ENCODE measurements around the gene EBF4.
A peak's percentile ranks its signal among the peaks of the same experiment; 100 is the strongest.
"Not testable (repeated sequence)": the region's sequence is repeated elsewhere in the genome, so short reads cannot be mapped to it uniquely, and the experiment has no call there.

EBF4 gene

DNA sequence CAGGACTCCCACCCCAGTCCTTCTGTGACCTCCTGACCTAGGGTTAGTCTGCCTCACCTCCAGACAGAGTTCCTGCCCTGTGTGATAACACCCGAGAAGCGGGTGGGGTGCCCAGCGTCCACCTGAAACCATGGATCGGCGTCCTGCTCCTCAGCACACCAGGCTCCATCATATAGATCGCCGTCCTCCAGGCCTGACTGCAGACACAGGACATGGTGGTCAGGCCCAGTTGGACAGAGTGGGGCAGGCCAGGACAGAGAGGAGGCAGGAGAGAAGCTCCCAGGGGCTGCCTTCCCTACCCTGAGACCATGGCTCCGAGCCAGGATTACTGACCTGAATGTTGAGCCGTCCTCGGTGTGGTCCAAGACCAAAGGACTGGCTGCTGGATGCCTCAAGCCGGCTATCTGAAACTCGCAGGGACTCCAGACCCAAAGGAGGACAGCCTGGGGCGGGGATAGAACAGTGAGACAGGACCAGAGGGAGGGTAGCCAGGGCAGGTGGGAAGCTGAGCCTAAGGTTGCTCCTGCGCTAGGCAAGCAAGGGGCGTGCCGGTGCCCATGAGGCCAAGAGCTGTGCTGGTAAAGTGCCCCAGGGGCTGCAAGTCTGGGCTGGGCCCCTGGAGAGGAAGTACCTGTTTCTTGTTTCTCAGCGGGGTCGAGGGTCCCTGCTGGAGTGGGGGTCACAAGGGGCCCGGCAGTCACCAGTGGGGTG is 105.7 kb downstream of the EBF4 start:
- peak in 1 of 42 donors; percentile 34 for DNase-seq
- intact Hi-C loops (cut with DNase I), result no loop called here

DNA sequence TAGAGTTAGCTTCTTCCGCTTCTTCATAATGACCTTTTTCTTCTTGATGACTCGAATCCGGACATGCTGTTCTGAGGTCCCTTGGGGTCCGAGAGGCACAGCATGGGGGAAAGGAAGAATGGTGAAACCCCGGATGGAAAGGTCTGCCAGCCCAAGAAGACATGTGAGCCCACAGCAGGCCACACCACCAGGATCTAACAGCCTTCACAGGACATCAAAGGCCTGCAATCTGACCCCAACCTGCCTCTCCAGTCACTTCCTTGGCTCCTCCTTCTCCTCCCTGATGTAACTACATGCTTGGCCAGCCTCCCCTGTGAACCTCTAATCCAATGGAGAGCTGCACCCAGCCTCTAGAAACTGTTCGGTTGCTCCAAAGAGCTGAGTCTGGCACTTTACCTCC is 106.2 kb downstream of the EBF4 start:
- intact Hi-C loops (cut with DNase I), result no loop called here
- DNase-seq, result no peak

DNA sequence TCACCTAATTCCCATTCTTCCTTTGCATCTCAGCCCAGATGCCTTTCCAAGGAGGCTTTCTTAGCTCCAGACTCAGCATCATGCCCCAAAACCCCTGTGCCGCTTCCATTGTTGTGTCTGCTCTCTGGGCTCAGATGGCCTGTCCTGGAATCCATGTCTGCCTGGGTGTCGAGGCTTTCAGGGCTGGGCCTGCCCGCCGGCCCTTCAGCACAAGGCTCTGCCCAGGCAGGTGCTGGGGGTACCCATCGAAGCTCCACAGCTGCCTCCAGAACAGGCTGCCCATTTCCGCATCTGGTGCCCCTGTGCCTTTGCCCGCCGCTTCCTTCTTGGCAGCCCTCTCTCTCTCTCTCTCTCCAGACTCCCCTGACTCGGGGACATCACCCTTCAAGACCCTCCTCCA is 106.7 kb downstream of the EBF4 start:
- peak in 1 of 42 donors; percentile 29 for DNase-seq
- intact Hi-C loops (cut with DNase I), result no loop called here

DNA sequence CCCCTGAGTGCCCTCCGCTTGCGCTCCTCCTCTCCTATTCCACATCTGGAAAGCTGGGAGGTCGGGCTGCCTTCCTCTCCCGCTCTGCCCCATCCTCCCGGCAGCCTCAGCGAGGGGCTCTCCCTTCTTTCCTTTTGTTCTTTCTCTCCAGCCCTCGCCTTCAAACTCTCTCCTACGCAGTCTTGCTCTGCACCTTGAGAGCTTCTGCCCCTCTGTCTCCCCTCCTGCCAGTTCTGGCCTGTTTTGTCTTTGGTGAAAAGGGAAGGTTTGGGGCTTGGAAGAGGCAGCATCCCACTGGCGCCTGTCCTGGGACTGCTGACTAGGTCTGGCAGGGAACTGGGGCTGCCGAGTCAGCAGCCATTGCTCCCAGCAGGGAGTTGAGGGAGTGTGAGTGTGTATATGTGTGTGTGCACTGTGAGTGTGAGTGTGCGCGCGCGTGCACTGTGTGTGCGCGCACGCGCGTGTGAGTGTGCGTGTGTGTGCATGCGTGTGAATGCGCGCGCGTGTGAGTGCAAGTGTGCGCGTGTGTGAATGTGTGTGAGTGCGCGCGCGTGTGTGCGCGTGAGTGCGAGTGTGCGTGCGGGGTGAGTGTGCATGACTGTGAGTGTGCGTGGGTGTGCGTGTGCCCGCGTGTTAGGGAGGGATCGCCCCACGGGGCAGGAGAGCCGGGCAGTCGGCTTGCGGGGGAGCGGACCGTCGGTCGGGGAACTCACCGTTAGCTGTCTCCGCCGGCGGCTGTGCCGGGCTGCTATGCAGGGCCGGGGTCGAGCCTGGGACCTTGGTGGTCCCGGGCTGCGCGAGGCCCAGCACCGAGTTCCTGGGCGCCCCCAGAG is 107.3 kb downstream of the EBF4 start:
- DNase-seq, result peak in 1 of 42 donors; percentile 42
- intact Hi-C loops (cut with DNase I), result no loop called here

DNA sequence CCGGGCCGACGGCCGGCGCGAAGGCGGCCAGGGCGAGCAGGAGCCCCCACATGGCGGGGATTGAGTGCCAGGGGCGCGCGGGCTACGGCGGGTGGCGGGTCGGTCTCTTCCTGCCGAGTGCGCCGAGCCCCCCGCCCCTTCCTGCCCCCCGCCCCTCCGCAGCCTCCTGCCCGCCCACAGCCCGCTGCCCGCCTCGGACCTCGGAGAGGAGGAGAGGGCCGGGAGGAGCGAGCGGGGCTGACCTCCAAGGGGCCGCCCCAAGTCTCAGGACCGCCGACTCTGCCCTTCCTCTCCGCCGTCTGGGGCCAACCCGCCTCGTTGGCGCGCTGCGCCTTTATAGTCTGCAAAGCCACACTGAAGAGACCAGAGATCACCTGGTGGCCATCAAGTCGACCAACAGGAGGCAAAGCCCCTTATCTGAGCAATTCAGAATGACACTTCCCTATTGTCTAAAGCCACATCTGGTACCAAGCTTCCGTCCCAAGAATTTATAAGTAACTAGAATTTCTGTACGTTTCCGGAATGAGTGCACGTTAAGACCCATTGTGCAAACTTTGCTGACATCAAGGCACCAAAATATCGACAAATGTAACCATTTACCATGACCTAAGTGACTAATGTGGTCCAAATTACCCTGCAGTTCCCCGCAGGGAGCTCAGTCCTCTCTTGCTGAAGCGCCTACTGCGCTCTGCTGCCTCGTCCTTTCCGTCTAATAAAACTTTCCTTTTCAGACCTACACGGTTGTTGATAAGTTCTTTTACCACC is 108.1 kb downstream of the EBF4 start, which contains the start of gene CPXM1:
Gene CPXM1, minus strand, starts transcription at position 107 of the 765 bp plus-strand sequence. Its CDS starts 55 bp downstream, at position 52.
- DNase-seq, result peak in 1 of 42 donors; percentile 33
- intact Hi-C loops (cut with DNase I), result no loop called here

DNA sequence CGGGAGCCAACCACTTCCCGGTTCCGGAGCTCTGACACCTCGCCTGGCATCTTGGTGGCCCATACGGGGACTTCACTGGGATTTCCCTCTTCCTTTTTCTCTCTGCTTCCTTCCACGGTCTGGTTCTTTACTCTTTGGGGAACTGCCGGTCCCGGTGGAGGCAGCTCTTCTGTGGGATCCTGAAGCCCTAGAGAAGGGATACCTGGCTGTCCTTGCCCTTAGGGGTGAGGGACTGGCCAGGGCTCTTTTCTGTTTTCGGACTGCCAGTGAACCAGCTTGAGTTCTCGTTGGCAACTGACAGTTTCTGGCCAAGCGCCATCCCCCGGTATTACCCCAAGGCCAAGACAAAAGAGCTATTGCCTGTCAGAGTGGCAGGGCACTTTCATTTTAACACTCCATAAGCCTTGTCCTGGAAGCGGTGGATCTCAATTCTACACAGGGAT is 108.7 kb downstream of the EBF4 start:
- peak in 1 of 42 donors; percentile 32 for DNase-seq

DNA sequence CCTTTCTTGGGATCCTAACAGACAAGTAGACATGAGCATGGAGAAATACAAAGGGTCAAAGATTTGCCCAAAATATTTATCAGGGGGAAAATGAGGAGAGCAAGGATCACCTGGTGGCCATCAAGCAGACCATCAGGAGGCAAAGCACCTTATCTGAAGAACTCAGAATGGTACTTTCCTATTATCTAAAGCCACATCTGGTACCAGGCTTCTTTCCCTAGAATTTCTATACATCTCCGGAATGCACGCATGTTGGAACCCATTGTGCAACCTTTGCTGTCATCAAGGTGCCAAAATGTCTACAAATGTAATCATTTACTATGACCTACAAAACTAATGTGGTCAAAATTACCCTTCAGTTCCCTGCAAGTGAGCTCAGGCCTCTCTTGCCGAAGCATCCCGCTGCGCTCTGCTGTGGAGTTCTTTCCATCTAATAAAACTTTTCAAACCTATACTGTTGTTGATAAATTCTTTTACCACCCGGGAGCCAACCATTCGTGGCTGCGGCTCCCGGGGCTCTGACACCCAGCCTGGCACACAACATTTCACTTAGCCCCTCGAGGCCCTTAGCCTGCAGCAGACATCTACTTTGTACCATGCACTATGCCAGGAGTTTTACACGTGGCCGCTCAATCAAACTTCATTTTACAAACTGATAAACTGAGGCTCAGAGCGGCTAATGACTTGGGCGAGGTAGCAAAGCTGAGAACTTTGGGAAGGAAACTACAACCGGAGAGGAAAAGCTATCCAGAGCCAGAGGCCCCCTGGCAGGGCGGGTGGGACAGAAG is 111.7 kb downstream of the EBF4 start:
- DNase-seq, result peak in 2 of 42 donors; percentile 9 to 18
- intact Hi-C loops (cut with DNase I), result no loop called here

More for the DNA sequence above, 108.7 kb downstream of the EBF4 start:
- intact Hi-C loops (cut with DNase I), result no loop called here

DNA sequence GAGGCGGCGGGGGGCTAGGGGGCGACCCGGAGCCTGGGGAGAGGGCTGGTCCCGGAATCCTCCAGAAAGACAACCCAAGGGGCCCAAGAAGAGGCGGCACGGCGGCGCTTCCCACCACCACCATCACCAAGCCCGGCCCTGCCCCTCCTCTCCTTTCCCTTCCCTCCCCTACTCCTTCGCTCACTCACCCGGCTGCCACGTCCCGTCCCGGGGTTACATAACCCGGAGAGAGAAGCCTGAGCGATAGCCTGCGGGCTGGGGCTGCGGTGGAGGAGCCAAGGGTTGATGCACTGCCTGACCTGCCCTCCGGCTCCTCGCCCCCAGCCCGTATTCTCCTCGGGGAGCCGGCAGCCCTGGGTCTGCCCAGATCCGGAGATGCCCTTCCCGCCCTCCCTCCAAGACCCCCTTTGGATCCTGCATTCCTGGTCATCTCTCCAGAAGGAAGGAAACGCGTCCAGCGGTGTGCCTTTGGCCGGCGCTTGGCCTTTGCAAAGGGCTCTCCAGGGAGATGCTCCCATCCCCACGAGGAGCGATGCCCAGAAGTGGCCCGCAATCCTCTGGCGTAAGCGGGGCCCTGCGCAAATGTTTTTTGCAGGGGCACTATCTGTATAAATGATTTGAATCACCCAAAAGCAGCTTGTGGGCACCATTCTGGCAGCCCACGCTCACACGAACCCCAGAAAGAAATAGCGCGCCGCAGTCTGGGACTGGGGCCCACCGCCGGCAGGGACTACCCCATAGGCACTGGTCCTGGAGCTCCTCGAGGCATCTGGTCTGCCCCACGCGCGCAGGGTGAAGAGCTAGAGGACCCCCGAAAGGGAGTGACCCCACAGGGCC is 112.5 kb downstream of the EBF4 start:
- intact Hi-C loops (cut with DNase I), result no loop called here
- DNase-seq, result peak in 25 of 42 donors; percentile 12 to 67 (median 31)

DNA sequence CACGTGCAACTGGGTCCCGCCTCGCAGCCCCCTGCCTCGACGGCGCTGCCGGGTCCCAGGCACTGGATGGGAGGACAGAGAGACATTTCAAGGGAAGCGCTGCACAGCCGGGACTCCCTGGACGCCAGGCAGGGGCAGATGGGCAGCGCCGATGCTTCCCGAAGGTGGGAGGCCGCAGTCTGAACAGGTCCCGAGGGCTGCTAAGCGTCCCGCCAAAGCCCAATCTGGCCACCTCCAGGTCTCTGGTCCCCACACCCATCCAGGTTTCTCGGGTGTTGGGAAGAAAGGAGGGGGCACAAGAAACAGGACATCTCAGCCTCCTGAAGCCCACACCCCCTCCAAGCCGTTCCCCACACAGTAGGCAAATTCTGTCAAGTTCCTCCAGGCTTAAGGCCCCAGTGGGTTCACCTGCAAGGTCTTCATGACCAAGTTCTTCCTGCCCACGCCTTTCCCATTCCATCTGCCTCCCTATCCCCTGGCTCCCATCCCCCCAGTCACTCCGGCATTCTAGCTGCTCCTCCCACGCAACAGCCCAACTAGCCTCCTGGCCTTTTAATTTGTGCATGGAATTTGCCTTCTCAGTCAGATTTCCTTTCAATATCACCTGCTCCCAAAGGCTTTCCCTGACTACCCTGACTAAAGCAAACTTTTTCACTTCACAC is 113.2 kb downstream of the EBF4 start:
- intact Hi-C loops (cut with DNase I), result no loop called here
- peak in 2 of 42 donors; percentile 14 to 23 for DNase-seq

DNA sequence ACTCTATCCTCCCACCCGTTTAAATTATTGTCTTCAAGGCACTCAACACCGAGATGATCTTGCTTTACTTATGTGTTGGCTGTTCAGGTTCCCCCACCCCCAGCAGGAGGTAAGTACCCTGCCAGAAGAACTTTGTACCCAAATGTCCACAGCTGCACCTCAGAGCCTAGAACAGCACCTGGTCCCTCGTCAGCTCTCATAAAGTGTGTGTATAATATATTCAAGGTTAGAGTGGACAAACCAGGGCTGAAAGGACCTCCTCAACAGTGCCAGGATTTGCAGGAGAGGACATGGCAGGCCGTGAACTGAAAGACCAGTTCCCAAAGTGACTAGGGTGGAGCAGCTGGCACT is 113.7 kb downstream of the EBF4 start:
- intact Hi-C loops (cut with DNase I), result no loop called here
- peak in 2 of 42 donors; percentile 9 to 28 for DNase-seq

DNA sequence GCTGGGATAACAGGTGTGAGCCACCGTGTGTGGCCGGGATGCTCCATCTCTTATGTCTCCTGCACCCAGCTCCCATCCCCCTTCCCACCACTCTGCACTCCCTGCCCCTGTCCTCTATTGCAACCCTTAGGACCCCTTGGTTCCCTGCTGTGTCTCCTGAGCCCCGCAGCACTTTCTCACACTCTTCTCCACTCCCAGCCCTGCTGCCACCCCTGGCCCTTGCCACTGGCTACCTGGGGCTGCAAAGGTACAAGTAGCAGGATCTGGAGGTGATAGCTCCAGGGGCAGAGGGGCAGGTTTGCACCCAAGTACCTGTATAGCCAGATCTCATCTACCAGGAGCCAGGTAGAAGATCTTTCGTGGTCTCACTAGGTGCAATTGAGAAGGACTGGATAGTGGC is 114.4 kb downstream of the EBF4 start:
- intact Hi-C loops (cut with DNase I), result no loop called here

DNA sequence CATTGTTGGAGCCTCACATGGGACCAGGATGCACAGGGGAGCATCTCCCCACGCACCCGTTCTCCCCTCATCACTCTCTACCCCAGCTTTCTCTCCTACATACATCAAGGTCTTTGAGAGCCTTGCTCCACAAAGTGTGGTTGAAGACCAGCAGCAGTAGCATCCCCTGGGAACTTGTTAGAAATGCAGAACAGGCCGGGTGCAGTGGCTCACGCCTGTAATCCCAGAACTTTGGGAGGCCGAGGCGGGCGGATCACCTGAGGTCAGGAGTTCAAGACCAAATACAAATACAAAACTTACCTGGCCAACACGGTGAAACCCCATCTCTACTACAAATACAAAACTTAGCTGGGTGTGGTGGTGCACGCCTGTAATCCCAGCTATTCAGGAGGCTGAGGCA is 115.3 kb downstream of the EBF4 start:
- intact Hi-C loops (cut with DNase I), result not testable (repeated sequence)
- DNase-seq, result peak in 2 of 42 donors; percentile 13 to 27

More for the DNA sequence above, 114.4 kb downstream of the EBF4 start:
- peak in 2 of 42 donors; percentile 12 to 27 for DNase-seq

DNA sequence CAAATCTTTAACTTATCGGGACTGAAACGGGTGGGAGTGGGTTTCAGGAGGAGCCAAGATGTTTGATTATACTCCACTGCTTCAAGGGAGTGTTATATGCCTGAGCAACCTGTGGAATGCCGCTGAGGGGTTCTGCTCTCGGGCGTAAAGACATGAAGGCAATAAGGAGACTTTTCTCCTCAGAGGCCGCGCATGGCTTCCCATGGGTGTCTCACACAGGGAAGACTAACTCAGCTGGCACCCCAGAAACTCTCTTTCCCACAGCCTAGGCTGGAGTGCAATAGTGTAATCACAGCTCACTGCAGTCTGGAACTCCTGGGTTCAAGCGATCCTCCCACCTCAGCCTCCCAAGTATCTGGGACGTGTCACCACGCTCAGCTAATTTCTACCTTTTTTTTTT is 117.1 kb downstream of the EBF4 start:
- intact Hi-C loops (cut with DNase I), result no loop called here
- no peak for DNase-seq
